Erythroblast (primary cell): Measurements from ENCODE around the gene PITPNC1.
"Not testable (repeated sequence)": the region's sequence is repeated elsewhere in the genome, so short reads cannot be mapped to it uniquely, and the experiment has no call there.

Source experiments
- DNase-seq, 2 experiments: peaks; one replicate each; lab custom pipeline; 2025; lab: John Stamatoyannopoulos, UW
- GATA1 ChIP-seq: IDR thresholded peaks from 2 replicates; pipeline ENCODE4 v1.6.1; 2011; ENCODE audit warnings: low read depth, mild to moderate bottlenecking, control low read depth, low read length, moderate library complexity
- POLR2A ChIP-seq: IDR thresholded peaks from 2 replicates; pipeline ENCODE4 v1.6.1; 2011; ENCODE audit warnings: mild to moderate bottlenecking, low read length

The PITPNC1 gene

DNA sequence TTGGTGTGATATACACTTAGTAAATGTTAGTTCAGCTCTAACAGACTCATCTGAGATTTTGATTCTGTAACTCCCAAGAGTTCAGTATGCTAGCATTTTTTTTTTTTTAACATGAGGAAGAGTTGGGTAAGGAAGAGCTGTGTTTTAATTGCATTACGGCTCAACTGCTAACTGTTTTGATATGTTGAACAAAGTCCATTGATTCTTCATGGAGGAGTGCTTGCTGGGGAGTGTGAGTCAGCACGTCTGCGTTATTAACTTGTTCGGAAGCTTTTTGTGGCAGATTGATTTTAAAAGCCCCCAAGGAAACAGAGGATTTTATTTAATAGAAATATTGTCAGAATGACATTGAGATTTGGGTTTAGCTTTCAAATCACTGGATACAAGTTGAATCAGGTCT is 45.8 kb downstream of the PITPNC1 start:
- no peak for TF ChIP-seq GATA1
- TF ChIP-seq POLR2A: no peak
- DNase-seq: no peak

DNA sequence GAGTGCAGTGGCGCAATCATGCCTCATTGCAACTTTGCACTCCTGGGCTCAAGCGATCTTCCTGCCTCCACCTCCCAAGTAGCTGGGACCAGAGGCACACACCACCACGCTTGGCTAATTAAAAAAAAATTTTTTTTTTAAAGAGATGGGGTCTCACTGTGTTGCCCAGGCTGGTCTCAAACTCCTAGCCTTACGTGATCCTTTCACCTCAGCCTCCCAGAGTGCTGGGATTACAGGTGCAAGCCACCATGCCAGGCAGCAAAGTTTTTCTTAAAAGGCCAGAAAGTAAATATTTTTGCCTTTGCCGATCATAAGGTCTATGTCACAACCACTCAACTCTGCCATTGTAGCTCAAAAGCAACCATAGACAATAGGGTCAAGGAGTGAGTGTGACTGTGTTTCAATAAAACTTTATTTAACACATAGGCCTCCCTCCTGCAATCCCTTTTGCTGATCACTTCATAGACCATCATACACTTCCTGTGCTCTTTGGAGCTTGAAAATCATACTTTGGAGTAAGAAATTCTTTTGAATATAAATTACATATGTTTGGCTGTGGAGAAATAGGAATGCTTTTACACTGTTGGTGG is 48.6 kb downstream of the PITPNC1 start:
- DNase-seq: no peak
- TF ChIP-seq GATA1 (no peak), POLR2A (no peak)

DNA sequence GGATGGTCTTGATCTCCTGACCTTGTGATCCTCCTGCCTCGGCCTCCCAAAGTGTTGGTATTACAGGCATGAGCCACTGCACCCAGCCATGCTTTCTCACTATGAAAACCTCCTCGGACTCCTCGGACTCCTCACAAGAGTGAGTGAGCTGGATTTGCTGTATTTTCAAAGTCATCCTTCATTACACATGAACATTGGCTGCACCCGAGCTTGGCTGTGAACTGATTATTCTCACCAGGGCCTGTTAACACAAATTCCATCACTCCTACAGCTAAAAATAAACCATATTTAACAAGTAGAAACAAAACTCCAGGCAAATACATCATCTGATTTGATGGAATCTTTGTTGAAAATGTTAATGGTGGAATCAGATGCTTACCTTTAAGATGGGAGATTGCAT is 50.3 kb downstream of the PITPNC1 start:
- no peak for DNase-seq
- TF ChIP-seq GATA1: no peak
- TF ChIP-seq POLR2A: no peak

DNA sequence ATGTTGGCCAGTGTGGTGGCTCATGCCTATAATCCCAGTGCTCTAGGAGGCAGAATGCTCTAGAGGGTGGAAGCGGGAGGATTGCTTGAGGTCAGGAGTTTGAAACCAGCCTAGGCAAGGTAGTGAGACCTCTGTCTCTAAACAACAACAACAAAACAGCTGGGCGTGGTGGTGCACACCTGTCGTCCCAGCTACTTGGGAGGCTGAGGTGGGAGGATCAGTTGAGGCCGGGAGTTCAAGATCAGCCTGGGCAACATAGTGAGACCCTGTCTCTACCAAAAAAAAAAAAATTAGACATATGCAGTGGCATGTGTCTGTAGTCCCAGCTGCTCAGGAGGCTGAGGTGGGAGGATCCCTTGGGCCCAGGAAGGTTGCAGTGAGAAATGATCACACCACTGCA is 53.4 kb downstream of the PITPNC1 start:
- not testable (repeated sequence) for DNase-seq

DNA sequence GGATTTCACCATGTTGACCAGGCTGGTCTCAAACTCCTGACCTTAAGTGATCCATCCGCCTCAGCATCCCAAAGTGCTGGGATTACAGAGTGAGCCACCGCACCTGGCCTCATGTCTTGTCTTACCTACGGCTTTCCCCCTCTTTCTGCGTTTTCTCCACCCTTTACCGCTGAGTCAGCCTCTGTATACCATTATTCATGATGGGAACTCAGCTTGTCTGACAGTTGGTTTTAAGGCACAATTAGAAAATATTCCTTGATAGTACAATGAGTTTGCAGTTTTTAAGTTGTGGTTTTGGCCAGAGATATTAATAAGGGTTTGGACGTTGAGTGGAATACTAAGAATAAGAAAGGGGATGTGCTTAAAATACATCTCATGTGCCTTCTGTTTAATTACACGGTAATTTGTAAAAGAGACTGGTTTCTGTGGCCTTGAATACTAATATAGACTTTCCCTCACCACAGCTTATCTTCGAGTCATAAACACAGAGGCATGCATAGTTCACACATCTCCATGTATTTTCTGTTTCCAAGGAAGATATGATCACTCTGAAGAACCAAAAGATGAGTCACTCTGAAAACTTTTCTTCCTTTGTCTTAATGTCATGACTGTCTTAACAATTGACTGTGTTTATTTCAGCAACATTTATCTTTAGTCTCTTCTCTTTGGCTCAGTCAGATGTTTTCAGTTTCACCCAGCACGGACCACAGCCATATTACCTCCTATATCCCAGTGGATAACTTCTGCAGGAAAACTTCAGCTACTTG is 54.4 kb downstream of the PITPNC1 start:
- peak; percentile 19 to 33 for DNase-seq
- TF ChIP-seq GATA1: no peak
- no peak for TF ChIP-seq POLR2A

DNA sequence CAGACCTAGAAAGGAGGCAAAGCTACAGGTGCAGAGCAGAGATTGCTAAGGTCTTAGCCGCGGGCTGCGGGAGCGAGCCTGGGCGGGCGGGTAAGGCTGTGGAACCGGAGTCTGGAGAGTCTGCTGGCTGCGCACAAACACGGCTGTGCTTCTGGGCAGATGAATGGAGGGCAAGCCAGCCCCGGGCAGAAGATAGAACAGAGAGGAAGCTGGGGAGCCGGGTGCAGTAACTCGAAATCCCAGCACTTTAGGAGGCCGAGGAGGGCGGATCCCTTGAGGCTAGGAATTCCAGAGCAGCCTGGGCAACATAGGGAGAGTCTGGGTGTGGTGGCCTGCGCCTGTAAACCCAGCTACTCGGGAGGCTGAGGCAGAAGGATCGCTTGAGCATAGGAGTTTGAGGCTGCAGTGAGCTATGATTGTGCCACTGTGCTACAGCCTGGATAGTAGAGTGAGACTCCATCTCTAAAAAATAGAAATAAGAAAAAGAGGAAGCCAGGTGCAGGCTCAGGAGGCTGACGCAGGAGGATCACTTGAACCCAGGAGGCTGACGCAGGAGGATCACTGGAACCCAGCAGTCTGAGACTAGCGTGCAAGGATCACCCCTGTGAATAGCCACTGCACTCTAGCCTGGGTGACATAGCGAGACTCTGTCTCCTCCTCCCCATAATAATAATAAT is 56.3 kb downstream of the PITPNC1 start:
- TF ChIP-seq GATA1 (no peak), POLR2A (no peak)

DNA sequence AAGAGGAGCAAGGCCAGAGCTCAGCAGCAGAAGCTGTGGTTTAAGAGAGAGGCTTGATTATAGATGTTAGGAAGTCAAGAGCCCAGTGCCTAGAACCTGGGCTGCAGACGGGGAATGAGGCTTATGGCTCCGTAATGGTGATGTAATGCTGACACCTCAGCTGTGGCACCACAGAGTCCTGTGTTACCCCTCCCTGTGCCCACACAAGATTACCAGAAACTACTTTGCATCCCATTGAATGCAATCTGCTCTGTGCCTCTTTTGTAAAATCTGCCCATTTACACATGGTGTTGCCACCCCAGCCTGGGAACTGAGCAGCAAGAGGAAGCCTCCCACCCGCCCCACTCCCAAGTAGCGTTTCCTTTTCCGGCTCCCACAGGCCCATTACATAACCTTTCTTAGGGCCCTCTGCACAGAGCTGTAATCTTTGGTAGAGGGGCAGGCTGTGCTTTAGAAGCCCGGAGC is 57.0 kb downstream of the PITPNC1 start:
- no peak for DNase-seq
- TF ChIP-seq POLR2A: no peak
- TF ChIP-seq GATA1: no peak

More for the DNA sequence above, 56.3 kb downstream of the PITPNC1 start:
- no peak for DNase-seq

DNA sequence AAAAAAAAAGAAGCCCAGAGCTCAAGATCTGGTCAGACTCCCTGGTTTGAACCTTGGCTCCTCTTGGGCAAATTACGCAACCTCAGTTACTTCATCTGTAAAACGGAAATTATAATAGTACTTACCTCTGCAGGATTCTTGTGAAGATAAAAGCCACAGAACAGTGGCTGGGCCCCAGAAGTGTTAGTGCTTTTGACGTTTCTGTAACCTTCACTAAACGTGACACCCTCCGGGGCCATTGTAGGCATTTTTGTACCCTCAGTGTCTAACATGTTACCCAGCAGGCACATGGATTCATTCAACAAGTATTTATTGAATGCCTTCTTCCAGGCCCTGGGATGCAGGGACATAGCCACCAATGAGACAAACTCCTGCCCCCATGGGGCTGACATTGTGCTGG is 58.0 kb downstream of the PITPNC1 start:
- DNase-seq: no peak

DNA sequence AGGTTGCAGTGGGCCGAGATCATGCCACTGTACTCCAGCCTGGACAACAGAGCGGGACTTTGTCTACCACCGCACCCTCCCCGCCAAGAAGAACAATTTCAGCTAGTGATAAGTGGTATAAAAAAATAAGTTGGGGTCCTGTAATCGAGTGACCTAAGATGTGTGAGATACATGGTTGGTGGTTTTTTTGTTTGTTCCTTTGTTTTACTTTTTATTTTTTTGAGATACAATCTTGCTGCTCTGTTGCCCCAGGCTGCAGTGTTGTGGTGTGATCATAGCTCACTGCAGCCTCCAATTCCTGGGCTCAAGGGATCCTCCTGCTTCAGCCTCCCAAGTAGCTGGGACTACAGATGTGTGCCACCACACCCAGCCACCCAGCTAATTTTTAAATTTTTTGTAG is 58.7 kb downstream of the PITPNC1 start:
- no peak for DNase-seq

More for the DNA sequence above, 58.0 kb downstream of the PITPNC1 start:
- TF ChIP-seq GATA1 (no peak), POLR2A (no peak)

DNA sequence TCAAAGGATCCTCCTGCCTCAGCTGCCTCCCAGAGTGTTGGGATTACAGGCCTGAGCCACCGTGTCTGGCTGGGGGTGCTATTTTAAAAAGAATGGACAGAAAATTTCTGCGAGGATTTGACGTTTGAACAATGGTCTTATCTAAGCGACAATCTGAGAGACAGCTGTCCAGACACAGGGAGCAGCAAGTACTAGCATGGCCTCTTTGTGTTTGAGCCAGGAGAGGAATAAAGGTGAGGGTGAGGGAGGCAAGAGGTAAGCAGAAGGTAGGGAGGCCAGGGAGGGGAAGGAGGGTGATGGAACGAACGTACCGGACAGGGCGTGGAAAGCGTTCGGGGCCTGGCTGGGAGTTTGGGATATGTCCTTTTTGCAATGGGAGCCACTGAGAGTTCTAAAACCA is 59.2 kb downstream of the PITPNC1 start:
- no peak for DNase-seq
- no peak for TF ChIP-seq GATA1
- TF ChIP-seq POLR2A: no peak

More for the DNA sequence above, 58.7 kb downstream of the PITPNC1 start:
- TF ChIP-seq GATA1: no peak
- TF ChIP-seq POLR2A: no peak

DNA sequence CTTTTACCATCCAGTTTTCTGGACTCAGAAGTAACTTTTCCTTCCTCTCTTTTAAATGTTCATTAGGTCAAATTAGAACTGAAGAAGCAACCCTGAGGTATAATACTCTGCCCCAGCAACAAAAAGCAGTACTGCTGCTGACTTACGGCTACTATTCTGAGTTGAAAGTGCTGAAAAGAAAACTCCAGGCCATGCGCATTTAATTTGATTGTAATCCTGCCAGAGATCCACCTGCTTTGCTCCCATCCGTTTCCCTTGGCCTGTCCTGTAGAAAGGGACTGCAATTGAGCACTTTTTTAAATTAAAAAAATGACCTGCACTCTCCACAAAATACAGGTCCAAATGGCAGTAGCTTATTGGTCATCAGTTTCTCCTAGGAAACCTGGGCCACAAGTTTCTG is 61.6 kb downstream of the PITPNC1 start:
- TF ChIP-seq POLR2A: no peak
- TF ChIP-seq GATA1: no peak
- no peak for DNase-seq

DNA sequence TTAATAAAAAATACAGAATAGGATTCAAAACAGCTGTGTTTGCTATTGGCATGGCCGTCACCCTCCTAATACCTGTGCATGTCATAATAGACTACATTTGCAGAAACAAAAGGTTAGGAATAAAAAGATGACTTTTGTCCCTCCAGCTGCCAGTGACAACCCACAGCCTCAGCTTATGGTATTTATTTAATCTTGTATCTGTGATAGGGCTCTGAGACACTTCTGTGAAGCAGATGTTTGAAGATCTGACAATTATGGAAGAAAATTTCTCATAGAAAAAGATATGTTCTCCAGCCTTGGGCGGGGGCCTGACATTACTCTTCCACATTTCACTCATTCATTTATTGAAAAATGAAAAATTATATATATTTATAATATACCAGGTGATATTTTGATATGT is 62.2 kb downstream of the PITPNC1 start:
- TF ChIP-seq POLR2A (no peak), GATA1 (no peak)
- no peak for DNase-seq

DNA sequence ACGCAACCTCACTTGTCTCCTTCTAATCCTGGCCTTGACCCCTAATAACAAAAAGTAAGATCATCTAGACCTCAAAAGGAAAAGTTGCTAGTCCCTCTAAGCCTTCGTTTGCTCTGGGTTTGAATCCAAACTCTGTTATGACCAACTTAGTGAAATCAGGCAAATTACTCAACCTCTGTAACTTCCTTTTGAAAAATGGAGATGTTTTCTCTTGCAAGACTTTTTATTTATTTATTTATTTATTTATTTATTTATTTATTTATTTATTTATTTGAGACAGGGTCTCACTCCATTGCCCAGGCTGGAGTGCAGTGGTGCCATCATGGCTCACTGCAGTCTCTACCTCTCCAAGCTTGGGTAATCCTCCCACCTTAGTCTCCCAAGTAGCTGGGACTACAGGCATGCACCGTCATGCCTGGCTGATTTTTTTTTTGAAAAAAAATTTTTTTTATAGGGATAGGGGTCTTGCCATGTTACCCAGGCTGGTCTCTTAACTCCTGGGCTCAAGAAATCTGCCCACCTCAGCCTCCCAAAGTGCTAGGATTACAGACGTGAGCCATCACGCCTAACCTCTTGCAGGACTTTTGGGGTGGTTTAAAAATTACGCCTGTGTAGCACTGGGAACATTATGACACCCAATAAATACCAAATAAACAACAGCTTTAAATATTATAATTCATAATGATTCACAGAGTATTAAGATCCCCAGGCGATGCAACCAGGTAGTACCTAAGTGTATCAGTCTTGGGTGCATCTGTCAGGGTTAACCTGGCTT is 63.4 kb downstream of the PITPNC1 start:
- TF ChIP-seq GATA1 (no peak), POLR2A (no peak)
- DNase-seq: no peak
